Measurements from ENCODE around the gene SUN3. TPM values are rescaled to one million over a fixed set of nuclear protein-coding genes. Genes with fewer than 3 reads are reported as not detected.
A peak's percentile ranks its signal among the peaks of the same experiment; 100 is the strongest.

SUN3 gene
- total and polyA plus RNA-seq, 2 of the 4 experiments (the other 2 are of a cell fraction): not detected

- Histone ChIP-seq H2BK5ac (ENCODE audit: low read depth, low read length, poor library complexity, severe bottlenecking) (peak overlapping the region; percentile 94), H3K4me3 (ENCODE audit: insufficient read depth, low read depth, low read length) (no peak overlapping the region), H3K79me1 (ENCODE audit: low read depth in 1 of 2, low read length in 2 of 2) (peaks cover 0 to 7% of the 10 kb centered on the region in 2 experiments; a peak in 1 of 4 replicates), H3K14ac (replicated peaks; ENCODE audit: low read depth, low read length) (peak overlapping the region; percentile 80), H4K5ac (ENCODE audit: low read depth, low read length) (peak overlapping the region; percentile 40; the same call in 1 of the 2 replicates), H3K4me2 (ENCODE audit: low read depth, low read length) (no peak overlapping the region), H4K91ac (ENCODE audit: insufficient read depth, low read depth, low read length) (peak overlapping the region; percentile 97), H2BK15ac (ENCODE audit: low read depth, low read length) (peak overlapping the region; percentile 96; the same call in 2 of the 3 replicates), H3K9ac (ENCODE audit: low read depth, low read length) (no peak overlapping the region), H3K9me1 (ENCODE audit: insufficient read depth, low read length) (peaks cover 21% of the 10 kb centered on the region), H2BK20ac (ENCODE audit: low read depth, low read length) (peak overlapping the region; percentile 95), H3K9me3 (ENCODE audit: control insufficient read depth, insufficient read depth, low read length) (no peaks in the 10 kb centered on the region), H3K36me3 (ENCODE audit: control insufficient read depth, insufficient read depth, low read length) (no peaks in the 10 kb centered on the region), H3K23ac (ENCODE audit: low read depth, low read length) (peak overlapping the region; percentile 64), H2AK9ac (replicated peaks; ENCODE audit: low read depth, low read length, poor library complexity) (peak overlapping the region; percentile 31), H3K56ac (ENCODE audit: extremely low read depth, insufficient read depth, low read length) (peak overlapping the region; percentile 58; the same call in 1 of the 2 replicates), H3K27me3 (ENCODE audit: control insufficient read depth, insufficient read depth, low read length) (no peaks in the 10 kb centered on the region), H4K20me1 (ENCODE audit: insufficient read depth, low read length) (no peaks in the 10 kb centered on the region), H2BK120ac (ENCODE audit: low read depth, low read length) (peak overlapping the region; percentile 95), H3K4me1 (ENCODE audit: control insufficient read depth, insufficient read depth, low read length) (peaks cover 17% of the 10 kb centered on the region), H2AFZ (replicated peaks; ENCODE audit: low read length, poor library complexity) (peak overlapping the region; percentile 86), H3K18ac (ENCODE audit: low read depth, low read length) (peak overlapping the region; percentile 54), H4K8ac (ENCODE audit: low read depth in 2 of 2, low read length in 2 of 2) (peak overlapping the region; percentile 53 to 92), H3K27ac (ENCODE audit: insufficient read depth, low read length) (peak overlapping the region; percentile 68), H3K4ac (ENCODE audit: low read depth, low read length) (peak overlapping the region; percentile 97), H2AK5ac (ENCODE audit: low read depth, low read length) (peak overlapping the region; percentile 94)
- DNase-seq (peak; percentile 77), ATAC-seq (ENCODE audit: low read depth) (peak; percentile 71)
- in situ Hi-C loops (cut with MboI; ENCODE audit: low sequenced_read_pairs): loop anchor here (10.0 kb wide), 2 partner anchors 506 to 676 kb away; no protein-coding TSS in a partner anchor
- POLR2A ChIA-PET (ENCODE audit: unreplicated experiment): no interaction called here
- TF ChIP-seq MAFK (IDR thresholded peaks at IDR 0.05; ENCODE audit: low read depth, low read length) (no peak), RCOR1 (IDR thresholded peaks at IDR 0.05; ENCODE audit: insufficient replicate concordance, low read length) (peak; percentile 34), USF2 (IDR thresholded peaks at IDR 0.05; ENCODE audit: low read depth, low read length) (no peak)
- dilution Hi-C loops (cut with HindIII; ENCODE audit: low sequenced_read_pairs, unreplicated experiment): no loop called here
- WGBS, 2 experiments (ENCODE audit: extremely low coverage in 2 of 2, insufficient read length in 1 of 2): 60% methylated on average over 1 of the region's 14 CpGs; no CpG with 5 or more reads in 1 of the 2 experiments
- BruUV-seq (replicated peaks): no TSS peak
- intact Hi-C loops (cut with micrococcal nuclease): loop anchor here (1.0 to 10.0 kb wide), 3 partner anchors 335 to 676 kb away; partner anchors contain the start of gene TNS3
- CTCF ChIA-PET: interaction anchor here (0.9 to 2.0 kb wide), 2 partner anchors 17 to 674 kb away, joined by 3 to 5 read pairs; no protein-coding TSS in a partner anchor
Observed at GRCh38 chr7:47940088-47941013, 88.6 kb downstream of the SUN3 start.
